Endothelial cell of umbilical vein (primary cell): ENCODE results near the gene TM4SF5. TPM values are rescaled to one million over a fixed set of nuclear protein-coding genes. Genes with fewer than 3 reads are reported as not detected.

ENCODE experiments used
- BruUV-seq: library from RNA; stranded (reverse); fragments of 400-500 nt; replicated peaks from 2 replicates; lab custom pipeline; 2021; lab: Mats Ljungman, UMichigan
- CTCF ChIA-PET: fragments of 300-600, 350-600 bp; sonication (Branson Sonifier 250); formaldehyde crosslinking; loops from one replicate; lab custom pipeline; 2021; ENCODE audit warnings: antibody characterized with exemption, inconsistent platforms; lab: Charles Lee
- POLR2A ChIA-PET: fragments of 300-600, 350-600 bp; sonication (Branson Sonifier 250); formaldehyde crosslinking; loops from one replicate; lab custom pipeline; 2021; ENCODE audit warnings: antibody characterized with exemption, inconsistent platforms; lab: Charles Lee
- DNase-seq: peaks from one replicate; pipeline ENCODE4 v3.0.0-alpha.2; 2011; ENCODE audit warnings: low read depth, low spot score
- FAIRE-seq: peaks from 2 replicates; lab custom pipeline; 2011; peaks lifted over from hg19 to GRCh38; lab: Jason Lieb, UNC
- H2AFZ ChIP-seq: 2 replicates; pipeline ENCODE4 v1.6.0; 2012; ENCODE audit warnings: low read depth, low read length, control low read depth, inconsistent platforms
- H3K27ac ChIP-seq: 2 replicates; pipeline ENCODE4 v1.5.1; 2011; ENCODE audit warnings: low read depth, mild to moderate bottlenecking, control low read depth, low read length, moderate library complexity; ENCODE audit not compliant: insufficient read depth
- H3K27me3 ChIP-seq, 2 experiments: 2 replicates each; pipeline versions ENCODE4 v1.6.0 to v1.6.1; 2011; ENCODE audit warnings: low read length in 2 of 2, mixed read lengths in 1 of 2; ENCODE audit not compliant: control insufficient read depth in 2 of 2, insufficient read depth in 2 of 2
- H3K36me3 ChIP-seq, 2 experiments: 2 replicates in 1 of 2; 3 replicates in 1 of 2; pipeline ENCODE4 v1.5.1; 2011; ENCODE audit warnings: low read length in 2 of 2, mild to moderate bottlenecking in 1 of 2, moderate library complexity in 1 of 2; ENCODE audit not compliant: control insufficient read depth in 2 of 2, insufficient read depth in 2 of 2; ENCODE audit errors: extremely low read depth in 1 of 2
- H3K4me1 ChIP-seq: 3 replicates; pipeline ENCODE4 v1.5.1; 2011; ENCODE audit warnings: mild to moderate bottlenecking, low read length; ENCODE audit not compliant: control insufficient read depth, insufficient read depth; ENCODE audit errors: extremely low read depth
- H3K4me2 ChIP-seq: 2 replicates; pipeline ENCODE4 v1.6.1; 2011; ENCODE audit warnings: low read length, control low read depth, mixed read lengths; ENCODE audit not compliant: insufficient read depth
- H3K4me3 ChIP-seq, 3 experiments: fragments of 200-600 bp in 1 of 3; sonication (generic), shearing (Covaris generic) in 1 of 3; replicated peaks in 1 of 3; 2 replicates each; pipeline ENCODE4 v1.5.1; 2011 to 2016; ENCODE audit warnings: control low read depth in 3 of 3, low read length in 3 of 3, mild to moderate bottlenecking in 2 of 3, inconsistent platforms in 1 of 3, low read depth in 1 of 3, moderate library complexity in 1 of 3; ENCODE audit not compliant: insufficient read depth in 1 of 3
- H3K79me2 ChIP-seq: 2 replicates; pipeline ENCODE4 v1.6.0; 2012; ENCODE audit warnings: low read length, inconsistent platforms; ENCODE audit not compliant: control insufficient read depth, insufficient read depth
- H3K9ac ChIP-seq: replicated peaks from 2 replicates; pipeline ENCODE3; 2011; ENCODE audit warnings: low read length, control low read depth; ENCODE audit not compliant: insufficient read depth; ENCODE audit errors: extremely low read depth
- H3K9me1 ChIP-seq: replicated peaks from 3 replicates; pipeline ENCODE4 v1.6.0; 2011; ENCODE audit warnings: mild to moderate bottlenecking, low read length; ENCODE audit not compliant: control insufficient read depth, insufficient read depth; ENCODE audit errors: extremely low read depth
- H3K9me3 ChIP-seq: replicated peaks from 2 replicates; pipeline ENCODE4 v1.5.1; 2012; ENCODE audit warnings: low read length, inconsistent platforms; ENCODE audit not compliant: control insufficient read depth, insufficient read depth
- H4K20me1 ChIP-seq: replicated peaks from 2 replicates; pipeline ENCODE3; 2011; ENCODE audit warnings: mild to moderate bottlenecking, low read length; ENCODE audit not compliant: control insufficient read depth, insufficient read depth; ENCODE audit errors: extremely low read depth
- EZH2 ChIP-seq: IDR thresholded peaks from 2 replicates; pipeline ENCODE4 v1.6.1; 2012; ENCODE audit warnings: borderline replicate concordance, low read depth, mild to moderate bottlenecking, moderate library complexity, low read length, inconsistent platforms; ENCODE audit not compliant: severe bottlenecking
- FOS ChIP-seq: IDR thresholded peaks from 2 replicates; pipeline ENCODE4 v1.6.1; 2011; ENCODE audit warnings: mild to moderate bottlenecking, low read length, moderate library complexity, borderline replicate concordance; ENCODE audit not compliant: insufficient read depth
- GATA2 ChIP-seq: IDR thresholded peaks from 2 replicates; pipeline ENCODE4 v1.7.0; 2011; ENCODE audit warnings: low read depth, mild to moderate bottlenecking, moderate library complexity, mixed read lengths, low read length; ENCODE audit not compliant: insufficient read length, insufficient read depth
- JUN ChIP-seq: IDR thresholded peaks from 2 replicates; pipeline ENCODE4 v1.6.1; 2011; ENCODE audit warnings: borderline replicate concordance, low read depth; ENCODE audit not compliant: insufficient read length, insufficient read depth
- MYC ChIP-seq: IDR thresholded peaks from one replicate; pipeline ENCODE4 v1.6.1; 2011; ENCODE audit warnings: mild to moderate bottlenecking, low read depth, low read length
- POLR2A ChIP-seq: IDR thresholded peaks from 2 replicates; pipeline ENCODE4 v1.6.1; 2012; ENCODE audit warnings: low read depth, mild to moderate bottlenecking, control low read depth, low read length
- POLR2AphosphoS5 ChIP-seq: IDR thresholded peaks from 2 replicates; pipeline ENCODE4 v1.6.1; 2012; ENCODE audit warnings: low read depth, mild to moderate bottlenecking, control low read depth, low read length, moderate library complexity; ENCODE audit not compliant: insufficient read depth
- dilution Hi-C: fragments of 300-500 bp; cut with MboI; formaldehyde crosslinking; loops from one replicate; pipeline ENCODE4 v1.15.0; 2019; ENCODE audit warnings: low sequenced_read_pairs; ENCODE audit not compliant: extremely low pct_ligation_motif_present
- intact Hi-C: fragments of 100-400 bp; cut with micrococcal nuclease; formaldehyde crosslinking; loops from one replicate; pipeline ENCODE4 v1.10.0; 2022
- polyA plus RNA-seq, 4 experiments: library from polyadenylated mRNA; depleted of rRNA in 3 of 4; stranded (reverse) in 3 of 4; unstranded in 1 of 4; fragments of >200 nt; gene quantifications; 2 replicates each; pipeline versions ENCODE4 v1.2.1 to v1.2.3, GENCODE V29; 2011 to 2012; ENCODE audit warnings: missing spikeins in 1 of 4
- total RNA-seq: library from RNA; stranded (reverse); gene quantifications from 2 replicates; pipeline ENCODE4 v1.2.3, GENCODE V29; 2021
- TF ChIP-seq, protein P1 (sequence below): IDR thresholded peaks from 2 replicates; pipeline ENCODE4 v1.6.1; 2011; ENCODE audit not compliant: insufficient read depth, insufficient read length
- TF ChIP-seq, protein P2 (sequence below), 2 donors: IDR thresholded peaks; 1 replicate in 1 of 2; 2 replicates in 1 of 2; pipeline ENCODE4 v1.5.1; 2011; ENCODE audit warnings: low read length in 2 of 2, mild to moderate bottlenecking in 2 of 2, moderate library complexity in 2 of 2, control low read depth in 1 of 2, inconsistent platforms in 1 of 2, low read depth in 1 of 2; ENCODE audit not compliant: insufficient read depth in 1 of 2; ENCODE audit errors: extremely low read depth in 1 of 2

Gene TM4SF5
- total and polyA plus RNA-seq, 2 donors (not counting 3 experiments of a cell fraction or from before 2014, with no cell fraction given), result not detected

- H3K36me3 ChIP-seq, result no peaks in the 10 kb centered on the region
- H3K9ac ChIP-seq, result no peak overlapping the region
- H3K9me3 ChIP-seq, result no peaks in the 10 kb centered on the region
- DNase-seq (no peak), FAIRE-seq (no peak)
- H3K4me3 ChIP-seq, result no peak overlapping the region
- dilution Hi-C loops (no loop called here), intact Hi-C loops (no loop called here)
- peaks cover 8% of the 10 kb centered on the region for H3K4me1 ChIP-seq
- TF ChIP-seq GATA2 (no peak), POLR2AphosphoS5 (no peak), EZH2 (no peak), POLR2A (no peak), MYC (no peak), FOS (no peak), JUN (no peak)
- TF ChIP-seq, protein P1, sequence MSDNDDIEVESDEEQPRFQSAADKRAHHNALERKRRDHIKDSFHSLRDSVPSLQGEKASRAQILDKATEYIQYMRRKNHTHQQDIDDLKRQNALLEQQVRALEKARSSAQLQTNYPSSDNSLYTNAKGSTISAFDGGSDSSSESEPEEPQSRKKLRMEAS, result no peak
- TF ChIP-seq, protein P2, sequence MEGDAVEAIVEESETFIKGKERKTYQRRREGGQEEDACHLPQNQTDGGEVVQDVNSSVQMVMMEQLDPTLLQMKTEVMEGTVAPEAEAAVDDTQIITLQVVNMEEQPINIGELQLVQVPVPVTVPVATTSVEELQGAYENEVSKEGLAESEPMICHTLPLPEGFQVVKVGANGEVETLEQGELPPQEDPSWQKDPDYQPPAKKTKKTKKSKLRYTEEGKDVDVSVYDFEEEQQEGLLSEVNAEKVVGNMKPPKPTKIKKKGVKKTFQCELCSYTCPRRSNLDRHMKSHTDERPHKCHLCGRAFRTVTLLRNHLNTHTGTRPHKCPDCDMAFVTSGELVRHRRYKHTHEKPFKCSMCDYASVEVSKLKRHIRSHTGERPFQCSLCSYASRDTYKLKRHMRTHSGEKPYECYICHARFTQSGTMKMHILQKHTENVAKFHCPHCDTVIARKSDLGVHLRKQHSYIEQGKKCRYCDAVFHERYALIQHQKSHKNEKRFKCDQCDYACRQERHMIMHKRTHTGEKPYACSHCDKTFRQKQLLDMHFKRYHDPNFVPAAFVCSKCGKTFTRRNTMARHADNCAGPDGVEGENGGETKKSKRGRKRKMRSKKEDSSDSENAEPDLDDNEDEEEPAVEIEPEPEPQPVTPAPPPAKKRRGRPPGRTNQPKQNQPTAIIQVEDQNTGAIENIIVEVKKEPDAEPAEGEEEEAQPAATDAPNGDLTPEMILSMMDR (IDR thresholded peaks at IDR 0.05; ENCODE audit: extremely low read depth in 1 of 2, insufficient read depth in 1 of 2, low read depth in 1 of 2, low read length in 2 of 2), result no peak
- CTCF ChIA-PET, result interaction anchor here (1.5 kb wide), 1 partner anchor 37 kb away, joined by 3 read pairs; no protein-coding TSS in a partner anchor
- no peaks in the 10 kb centered on the region for H4K20me1 ChIP-seq
- H3K27me3 ChIP-seq, result peaks cover 9 to 14% of the 10 kb centered on the region in 2 experiments
- H3K4me2 ChIP-seq, result no peak overlapping the region
- H3K79me2 ChIP-seq, result no peaks in the 10 kb centered on the region
- H3K9me1 ChIP-seq, result no peaks in the 10 kb centered on the region
- POLR2A ChIA-PET, result no interaction called here
- no TSS peak for BruUV-seq
- H3K27ac ChIP-seq, result no peak overlapping the region
- no peak overlapping the region for H2AFZ ChIP-seq
These were observed 29.1 kb upstream of the TM4SF5 start for GRCh38 chr17:4742629-4743028.
